Measurements from ENCODE around the gene TEX12.
"Not testable (repeated sequence)": the region's sequence is repeated elsewhere in the genome, so short reads cannot be mapped to it uniquely, and the experiment has no call there.

Gene TEX12, protein sequence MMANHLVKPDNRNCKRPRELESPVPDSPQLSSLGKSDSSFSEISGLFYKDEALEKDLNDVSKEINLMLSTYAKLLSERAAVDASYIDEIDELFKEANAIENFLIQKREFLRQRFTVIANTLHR

DNA sequence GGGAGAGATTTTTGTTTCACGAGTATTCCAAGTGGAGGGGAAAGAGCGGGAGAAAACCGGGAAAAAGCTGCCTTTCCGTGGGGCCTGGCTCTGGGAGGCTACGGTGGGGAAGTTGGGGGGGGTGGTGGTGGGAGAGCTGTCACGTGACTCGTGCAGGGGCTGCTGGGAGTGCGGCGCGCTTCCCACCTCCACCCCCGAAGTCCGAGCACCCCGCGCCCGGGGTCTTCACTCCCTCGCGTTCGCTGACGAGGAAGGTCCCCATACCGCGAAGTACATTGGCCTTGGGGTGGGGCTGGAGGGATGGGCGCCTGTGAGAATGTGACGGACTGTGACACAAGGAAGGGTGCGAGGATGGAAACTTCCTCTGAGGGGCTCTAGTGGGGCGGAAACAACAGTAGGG, at the start of gene TEX12:
TSS of gene TEX12 (plus strand) at position 228 of the 400 bp plus-strand sequence. CDS start 1,897 bp downstream, outside the sequence.
- no peak for DNase-seq

DNA sequence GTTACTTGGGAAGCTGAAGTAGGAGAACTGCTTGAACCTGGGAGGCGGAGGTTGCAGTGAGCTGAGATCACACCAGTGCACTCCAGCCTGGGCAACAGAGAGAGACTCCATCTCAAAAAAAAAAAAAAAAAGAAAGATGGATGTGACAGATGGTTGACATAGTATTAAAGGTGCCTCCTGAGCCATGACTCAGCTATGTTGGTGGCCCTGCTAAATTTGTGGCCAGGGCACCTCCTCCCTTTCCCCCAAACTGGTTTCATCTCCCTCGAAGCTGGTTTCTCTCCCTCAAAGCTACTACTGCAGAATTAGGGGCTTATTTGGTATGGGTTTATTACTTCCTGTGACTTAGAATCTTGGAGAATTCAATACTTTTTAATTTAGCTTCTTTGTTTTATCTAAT, 49.0 kb upstream of the TEX12 start:
- no peak for DNase-seq

DNA sequence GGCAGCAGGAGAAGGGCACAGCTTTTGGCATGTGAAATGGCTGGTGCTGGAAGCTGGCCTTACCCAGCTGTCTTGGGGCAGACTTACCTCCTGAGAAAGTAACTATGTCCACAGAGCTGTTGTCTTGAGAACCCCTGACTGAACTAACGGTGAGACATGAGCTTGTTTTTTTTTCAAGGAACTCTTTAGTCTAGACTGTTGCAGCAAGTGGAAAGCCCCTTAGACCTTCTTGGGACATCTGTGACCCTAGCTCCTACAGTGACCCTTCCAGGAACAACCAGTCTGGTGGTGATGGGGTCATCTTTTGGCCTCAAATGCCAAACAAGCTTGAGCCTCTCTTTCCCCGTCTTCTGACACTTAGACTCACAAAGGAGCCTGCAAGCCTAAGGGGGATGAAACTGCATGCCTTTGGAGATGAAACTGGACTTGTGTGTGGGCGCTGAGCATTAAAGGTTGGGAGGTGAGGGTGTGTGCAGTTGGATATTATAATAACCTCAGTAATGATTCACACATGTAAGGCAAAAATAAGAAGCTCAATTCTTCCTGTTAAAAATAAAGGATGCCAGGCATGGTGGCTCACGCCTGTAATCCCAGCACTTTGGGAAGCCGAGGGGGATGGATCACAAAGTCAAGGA, 45.1 kb upstream of the TEX12 start:
- no peak for DNase-seq

DNA sequence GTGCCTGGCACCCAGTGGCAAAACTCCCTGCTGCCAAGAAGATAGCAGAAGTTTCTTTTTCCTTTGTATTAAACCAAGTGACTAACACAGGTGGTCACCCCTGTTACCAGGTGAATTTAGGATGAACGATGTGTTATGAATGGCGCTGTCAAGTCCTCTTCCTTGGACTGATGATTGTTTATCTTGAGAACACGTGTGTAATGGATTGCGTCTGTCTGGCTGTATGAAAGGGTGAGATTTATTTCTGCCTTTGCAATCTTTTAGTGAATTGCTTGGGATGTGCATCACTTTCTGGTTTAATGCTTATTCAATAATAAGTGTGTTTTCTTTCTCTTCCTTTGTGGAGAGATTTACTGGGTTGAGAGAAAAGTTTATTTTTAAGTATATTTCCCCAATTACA, 44.0 kb upstream of the TEX12 start:
- DNase-seq = no peak

DNA sequence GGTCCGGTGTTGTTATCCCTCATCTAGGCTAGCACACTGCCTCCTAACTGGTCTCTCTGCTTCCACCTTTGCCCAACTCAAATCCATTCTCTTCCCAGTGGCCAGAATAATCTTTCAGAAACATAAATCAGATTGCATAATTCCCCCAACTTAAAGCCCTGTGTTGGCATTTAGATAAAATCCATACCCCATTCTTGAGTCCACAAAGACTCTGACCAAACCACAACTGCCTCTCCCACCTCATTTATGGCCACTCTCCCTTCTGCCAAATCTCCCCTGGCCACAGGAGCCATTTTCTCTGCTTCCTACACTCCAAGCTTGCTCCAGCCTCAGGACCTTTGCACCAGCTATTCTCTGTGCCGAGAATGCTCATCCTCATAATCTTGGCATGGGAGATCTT, 40.1 kb upstream of the TEX12 start:
- no peak for DNase-seq

DNA sequence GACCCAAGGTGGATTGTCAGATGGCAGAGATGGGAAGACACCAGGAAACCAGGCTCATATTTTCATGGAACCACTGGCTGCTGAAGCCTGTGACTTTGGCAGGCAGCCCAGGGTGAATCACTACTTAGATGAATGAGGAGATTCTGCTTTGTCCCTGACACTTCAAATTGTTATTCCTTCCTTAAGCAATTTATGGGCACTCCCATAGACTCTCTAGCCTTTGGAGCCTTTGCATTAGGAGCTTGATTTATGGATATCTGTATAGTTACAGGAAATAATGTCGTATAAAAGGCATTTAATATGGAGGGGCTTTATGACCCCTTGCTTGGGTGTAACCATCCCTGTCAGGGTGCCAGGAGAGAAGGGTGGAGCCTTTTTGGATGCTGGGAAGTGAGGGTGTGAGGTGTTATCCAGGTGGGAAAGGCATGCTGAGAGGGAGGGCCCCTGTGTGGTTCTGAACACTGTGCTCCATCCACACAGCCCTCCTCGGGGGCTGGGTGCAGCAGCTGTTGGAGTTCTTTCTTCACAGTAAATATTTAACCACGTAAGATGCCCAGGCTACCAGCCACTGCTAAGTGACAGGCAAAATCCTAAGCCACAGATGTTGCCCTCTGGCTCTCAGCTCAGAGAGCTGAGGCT, 38.6 kb upstream of the TEX12 start:
- no peak for DNase-seq

DNA sequence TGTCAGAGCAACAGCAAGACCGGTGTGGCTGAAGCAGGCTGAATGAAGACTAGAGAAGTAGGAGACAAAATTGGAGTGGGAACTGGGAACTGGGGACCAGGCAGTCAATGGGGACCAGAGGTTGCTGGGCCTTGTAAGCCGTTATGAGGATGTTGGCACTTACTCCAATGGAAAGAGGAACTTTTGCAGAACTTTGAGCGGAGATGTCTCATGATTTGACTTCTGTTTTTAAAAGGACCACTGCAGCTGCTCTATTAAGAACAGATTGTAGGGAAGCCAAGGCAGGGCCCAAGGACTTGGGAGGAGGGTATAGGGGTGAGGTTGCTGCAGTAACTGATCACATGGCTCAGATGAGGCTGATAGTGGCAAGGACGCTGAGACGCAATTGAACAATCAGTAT, 37.5 kb upstream of the TEX12 start:
- DNase-seq = no peak

DNA sequence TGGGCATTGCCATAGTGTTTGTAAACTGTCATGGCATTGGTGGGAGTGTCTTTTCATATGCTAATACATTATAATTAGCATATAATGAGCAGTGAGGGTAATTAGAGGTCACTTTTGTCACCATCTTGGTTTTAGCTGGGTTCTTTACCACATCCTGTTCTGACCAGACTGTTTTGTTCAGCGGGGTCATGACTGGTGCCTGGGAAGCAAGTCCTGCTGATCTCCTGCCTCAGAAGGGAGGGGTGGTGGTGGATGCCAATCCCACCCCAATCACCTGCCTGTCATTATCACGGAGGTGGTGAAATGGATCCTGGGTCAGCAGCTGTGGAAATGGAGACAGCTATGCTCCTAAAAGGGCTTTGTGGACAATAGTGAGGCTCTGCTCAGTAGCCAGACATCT, 34.4 kb upstream of the TEX12 start:
- no peak for DNase-seq

DNA sequence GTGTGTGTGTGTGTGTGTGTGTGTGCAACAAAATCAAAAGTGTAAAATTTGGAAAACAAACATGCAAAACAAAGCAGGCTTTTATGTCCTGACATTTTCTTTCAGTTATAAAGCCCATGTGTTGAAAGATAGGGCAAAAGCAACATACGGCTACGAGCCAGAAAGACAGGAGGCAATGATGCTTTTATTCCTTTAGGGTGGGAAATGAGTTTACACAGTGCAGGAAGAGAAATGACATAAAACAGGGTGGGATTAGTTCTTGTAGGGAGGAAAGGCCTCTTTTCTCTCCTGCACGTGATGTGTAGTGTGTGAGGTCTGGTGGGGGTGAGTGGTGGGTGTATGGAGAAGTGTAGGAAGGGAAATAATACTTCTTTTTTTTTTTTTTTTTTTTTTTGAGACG, 32.7 kb upstream of the TEX12 start:
- DNase-seq = no peak

DNA sequence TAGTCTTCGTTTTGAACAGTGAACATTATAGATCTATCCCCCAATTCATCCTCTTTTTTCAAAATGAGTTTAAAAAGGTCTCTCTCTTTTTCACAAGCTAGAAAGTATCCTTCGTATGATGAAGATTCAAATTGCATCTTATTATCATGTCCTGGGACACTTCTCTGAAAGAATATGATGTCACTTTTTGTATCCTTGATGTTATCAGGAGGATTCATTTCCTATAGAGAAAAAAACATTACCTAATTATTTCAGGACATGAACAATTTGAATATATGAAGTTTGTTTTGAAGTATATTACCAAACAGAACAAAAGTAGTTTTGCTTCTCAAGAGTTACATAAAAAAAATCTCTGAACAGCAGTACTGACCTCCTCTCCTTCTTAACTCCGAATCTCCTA, 23.6 kb upstream of the TEX12 start:
- DNase-seq = no peak

DNA sequence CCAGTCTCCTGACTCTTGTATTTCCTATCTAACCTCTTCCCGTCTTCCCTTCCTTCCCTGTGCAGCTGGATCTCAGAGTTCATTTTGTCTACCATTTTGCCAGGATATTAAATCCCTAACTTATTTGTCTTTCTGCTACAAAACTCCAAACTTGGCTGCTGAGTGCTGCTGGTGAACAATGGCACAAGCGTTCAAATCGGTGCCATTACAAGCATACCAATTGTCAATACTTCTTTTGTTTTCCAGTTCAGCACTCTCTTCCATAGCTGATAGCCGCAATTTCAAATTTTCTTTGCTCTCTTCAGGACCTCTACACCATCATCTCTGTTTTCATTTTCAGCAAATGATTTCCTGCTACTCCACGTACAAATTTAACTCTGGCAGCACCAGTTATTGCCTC, 16.7 kb upstream of the TEX12 start:
- no peak for DNase-seq

DNA sequence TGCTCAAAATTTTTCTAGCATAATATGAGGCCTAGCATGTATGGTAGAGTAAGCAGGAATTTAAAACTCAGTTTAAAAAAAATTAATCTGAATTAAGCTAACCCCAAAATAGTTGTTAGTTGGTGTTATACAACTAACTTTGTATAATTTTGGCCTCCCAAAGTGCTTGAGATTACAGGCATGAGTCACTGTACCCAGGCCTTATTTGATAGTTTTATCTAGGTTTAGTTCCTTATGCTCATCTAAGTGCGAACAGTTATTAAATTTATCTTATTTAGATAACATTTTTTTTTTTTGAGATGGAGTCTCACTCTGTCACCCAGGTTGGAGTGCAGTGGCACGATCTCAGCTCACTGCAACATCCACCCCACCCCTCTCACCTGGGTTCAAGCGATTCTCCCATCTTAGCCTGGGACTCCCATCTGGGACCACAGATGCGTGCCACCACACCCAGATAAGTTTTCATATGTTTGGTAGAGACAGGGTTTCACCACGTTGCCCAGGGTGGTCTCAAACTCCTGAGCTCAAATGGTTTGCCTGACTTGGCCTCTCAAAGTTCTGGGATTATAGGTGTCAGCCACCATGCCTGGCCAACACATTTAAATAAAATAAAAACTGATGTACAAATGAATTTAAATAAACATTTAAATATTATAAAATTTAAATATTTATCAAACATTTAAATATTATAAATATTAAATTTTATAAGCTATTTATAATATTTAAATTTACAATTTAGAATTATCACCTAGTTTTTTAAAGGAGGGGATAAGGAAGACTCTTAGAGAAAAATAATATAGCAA, 10.8 kb upstream of the TEX12 start:
- no peak for DNase-seq

DNA sequence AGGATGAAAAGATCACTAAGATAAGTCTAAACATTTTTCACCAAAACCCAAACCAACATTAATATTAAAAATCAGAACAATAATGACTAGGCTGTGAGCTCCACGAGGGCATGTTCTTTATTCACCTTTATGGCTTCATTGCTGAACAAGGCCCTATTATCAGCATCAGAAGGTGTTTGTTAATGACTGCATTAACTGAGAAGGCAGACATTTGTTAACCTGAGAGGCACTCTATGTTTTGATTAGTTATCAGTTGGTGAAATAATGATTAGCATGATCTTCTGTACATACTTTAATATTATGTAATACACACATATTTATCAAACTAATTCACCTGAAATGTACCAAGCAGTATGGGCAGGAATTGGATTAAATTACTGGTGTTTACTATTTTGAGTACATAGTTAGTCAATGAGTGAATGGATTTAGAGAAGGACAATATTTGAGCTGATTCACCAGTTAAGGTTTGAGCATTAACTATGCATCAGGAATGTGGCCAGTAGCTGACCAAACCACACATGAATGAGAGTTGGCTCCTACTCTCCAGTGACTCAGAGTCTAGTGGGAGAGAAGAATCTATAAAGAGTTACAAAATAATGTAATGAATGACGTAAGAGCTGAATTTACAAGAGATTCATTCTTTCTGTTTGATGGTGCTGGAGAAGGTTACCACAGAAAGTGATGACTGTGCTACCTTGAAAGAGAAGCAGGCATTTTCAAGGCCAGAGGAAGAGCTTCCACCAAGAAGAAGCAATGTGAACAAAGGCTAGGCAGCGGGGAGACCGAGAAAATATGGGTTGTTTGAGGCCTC, 10.0 kb upstream of the TEX12 start:
- DNase-seq = no peak

DNA sequence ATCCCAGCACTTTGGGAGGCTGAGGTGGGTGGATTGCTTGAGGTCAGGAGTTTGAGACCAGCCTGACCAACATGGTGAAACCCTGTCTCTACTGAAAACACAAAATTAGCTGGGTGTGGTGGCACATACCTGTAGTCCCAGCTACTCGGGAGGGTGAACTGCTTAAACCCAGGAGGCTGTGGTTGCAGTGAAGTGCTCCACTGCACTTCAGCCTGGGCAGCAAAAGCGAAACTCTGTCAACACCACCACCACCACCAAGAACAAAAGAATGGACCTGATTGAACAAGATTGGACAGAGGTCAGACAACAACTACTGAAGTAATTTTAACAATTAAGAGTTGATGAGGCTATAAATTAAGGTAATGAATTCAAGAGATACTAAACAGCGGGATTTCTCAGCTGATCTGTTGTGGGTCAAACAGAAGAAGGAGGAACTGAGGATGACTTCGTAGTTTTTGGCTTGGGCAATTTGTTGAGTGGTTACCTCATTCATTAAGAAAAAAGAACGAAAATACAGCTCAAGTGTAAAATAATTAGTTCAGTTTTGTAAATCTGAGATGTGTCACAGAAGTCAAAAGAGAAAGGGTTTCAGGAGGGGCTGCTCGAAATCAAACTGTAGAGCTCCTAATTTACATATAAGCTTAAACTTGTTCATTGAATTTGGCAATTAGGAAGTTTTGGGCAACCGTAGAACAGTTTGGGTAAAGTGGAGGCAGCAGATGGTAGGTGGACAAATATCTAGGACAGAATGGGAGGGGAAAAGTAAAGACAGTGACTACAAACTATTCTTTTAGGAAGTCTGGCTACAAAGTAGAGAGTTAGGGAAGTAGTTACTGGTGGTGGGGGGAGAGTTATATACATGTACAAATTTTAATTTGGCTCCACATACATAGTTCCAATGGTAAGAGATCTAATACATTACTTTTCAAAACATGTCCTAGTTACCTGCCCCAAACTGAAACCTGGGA, 7.8 kb upstream of the TEX12 start:
- no peak for DNase-seq

DNA sequence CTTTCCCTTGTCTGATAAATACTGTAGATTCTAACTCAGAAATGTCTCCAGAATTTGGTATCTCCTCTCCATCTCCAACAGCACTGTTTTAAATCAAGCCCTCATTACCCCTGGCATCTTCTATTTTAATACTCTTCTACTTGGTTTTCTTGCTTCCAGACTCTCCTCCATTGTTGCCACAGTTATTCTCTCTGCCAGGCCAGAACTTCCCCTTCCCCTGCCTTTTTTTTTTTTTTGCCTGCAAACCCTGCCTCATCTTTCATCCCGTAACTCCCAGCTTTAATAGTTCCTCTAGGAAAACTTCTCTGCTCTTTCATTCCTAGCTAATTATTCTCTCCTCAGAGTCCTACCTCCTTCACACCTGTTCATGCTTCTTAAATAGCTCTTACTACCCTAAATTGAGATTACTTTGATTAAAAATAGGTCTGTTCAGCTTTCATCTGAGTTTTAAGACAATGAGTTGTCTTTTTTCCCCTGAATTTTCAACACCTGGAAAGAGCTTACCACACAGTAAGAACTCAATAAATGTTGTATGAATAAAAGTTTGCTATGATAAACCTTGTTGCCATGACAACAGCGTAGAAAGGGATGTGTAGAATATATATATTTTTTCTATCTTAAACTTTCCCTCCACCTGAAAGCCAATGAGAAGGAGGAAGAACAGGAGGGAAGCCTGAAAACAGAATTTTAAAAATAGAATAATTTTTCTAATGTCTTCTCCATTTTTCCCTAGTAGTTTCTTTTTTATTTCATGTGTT, 6.9 kb upstream of the TEX12 start:
- no peak for DNase-seq

DNA sequence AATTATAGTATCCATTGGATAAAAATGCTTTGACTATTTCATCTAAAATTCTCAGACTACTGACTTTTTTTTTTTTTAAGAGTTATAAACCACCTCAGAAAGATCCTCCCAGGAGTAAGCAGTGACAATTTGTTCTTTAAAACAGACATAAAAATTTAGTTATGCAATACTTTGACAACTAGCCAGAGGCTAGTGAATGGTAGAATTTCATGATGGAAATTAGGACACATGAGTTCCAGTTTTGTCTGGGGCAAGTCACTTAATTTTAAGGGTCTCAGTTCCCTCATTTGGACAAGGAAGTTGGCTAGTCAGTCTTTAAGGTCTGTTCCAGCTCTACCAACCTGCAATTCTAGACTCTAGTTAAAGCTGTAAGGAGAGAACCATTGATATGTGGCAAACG, 6.2 kb upstream of the TEX12 start:
- DNase-seq = no peak

DNA sequence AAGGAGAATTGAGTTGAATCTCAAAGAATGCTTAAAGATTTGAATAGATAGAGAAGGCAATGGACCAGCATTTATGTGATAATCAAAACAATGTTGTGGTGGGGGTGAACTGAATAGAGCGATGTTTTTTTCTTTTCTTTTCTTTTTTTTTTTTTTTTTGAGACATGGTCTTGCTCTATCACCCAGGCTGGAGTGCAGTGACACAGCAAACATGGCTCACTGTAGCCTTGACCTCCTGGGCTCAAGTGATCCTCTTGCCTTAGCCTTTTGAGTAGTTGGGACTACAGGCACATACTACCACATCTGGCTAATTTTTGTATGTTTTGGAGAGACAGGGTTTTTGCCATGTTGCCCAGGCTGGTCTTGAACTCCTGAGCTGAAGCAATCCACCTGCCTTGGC, 5.0 kb upstream of the TEX12 start:
- not testable (repeated sequence) for DNase-seq

DNA sequence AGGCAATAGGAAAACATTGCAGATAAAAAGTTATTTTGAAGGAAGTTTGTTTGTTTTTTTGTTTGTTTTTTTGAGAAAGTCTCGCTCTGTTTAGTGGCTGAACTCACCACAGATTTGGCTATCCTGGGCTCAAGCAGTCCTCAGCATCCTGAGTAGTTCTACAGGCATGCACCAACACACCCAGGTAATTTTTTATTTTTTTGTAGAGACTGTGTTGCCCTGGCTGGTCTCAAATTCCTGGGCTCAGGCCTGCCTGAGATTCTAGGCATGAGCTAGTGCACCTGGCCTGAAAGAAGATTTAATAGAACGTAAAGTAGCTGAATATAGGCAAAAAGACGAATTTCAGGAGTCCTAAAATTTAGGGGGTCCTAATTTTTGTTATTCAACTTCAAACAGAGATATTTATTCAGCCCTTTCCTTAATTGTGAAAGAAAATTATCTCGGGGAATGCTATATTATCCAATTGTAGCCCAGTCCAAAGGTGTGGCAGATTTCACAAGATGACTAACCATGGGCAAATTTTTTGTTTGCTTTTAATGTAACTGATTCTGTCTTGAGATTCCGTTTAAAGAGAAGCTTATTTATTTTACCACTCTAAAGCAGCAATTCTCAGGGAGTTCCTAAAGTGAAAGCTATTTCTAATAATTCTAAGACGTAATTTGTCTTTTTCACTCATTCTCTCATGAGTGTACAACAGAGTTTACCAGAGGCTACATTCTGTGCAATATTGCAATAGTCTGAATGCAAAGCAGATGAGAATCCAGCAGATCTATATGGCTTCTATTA, 4.2 kb upstream of the TEX12 start:
- DNase-seq = no peak

DNA sequence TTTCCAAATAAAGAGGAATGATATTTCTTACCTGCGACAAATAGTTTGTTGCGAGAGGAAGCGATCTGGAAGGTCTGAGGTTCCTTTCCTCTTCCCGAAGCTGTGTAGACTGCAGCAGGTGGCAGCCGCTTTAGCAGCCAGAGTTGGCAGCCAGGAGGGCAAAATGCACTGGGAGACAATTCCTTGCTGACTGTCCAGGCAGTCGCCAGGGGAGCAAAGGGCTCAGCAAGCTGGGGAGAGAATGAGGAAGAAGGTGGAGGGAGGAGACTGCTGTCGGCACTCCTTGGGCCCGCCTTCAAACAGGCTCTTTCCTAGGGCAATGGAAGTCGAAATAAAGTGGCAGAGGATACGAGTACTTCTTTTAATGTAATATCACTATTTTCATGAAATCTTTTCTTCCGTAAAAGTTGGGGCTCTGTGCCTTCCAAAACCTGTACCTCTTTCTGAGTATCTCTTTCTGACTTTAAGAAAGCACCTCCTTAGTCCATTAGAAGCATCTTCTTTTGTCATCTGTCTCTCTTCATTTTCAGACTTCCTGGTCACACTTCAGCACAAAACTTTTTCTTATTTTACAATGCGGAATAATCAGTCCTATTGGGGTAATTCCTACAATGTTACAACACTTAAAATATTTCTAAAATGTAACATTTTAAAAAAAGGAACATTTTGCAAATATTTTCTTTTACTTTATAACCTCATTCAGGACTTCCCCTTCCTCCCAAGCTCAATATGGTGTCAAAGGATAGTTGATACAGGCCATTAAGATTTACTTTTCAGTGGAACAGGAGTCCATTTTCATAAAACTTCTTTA, 3.1 kb upstream of the TEX12 start, which contains the start of gene IL18:
TSS of gene IL18 (minus strand) at position 220 of the 811 bp plus-strand sequence. CDS start 9,041 bp downstream, outside the sequence.
- DNase-seq = no peak
